Measurements from ENCODE around the gene DMBT1.
"Not testable (repeated sequence)": the region's sequence is repeated elsewhere in the genome, so short reads cannot be mapped to it uniquely, and the experiment has no call there.

DMBT1 gene

GRCh38 chr10:122577311-122577885, 16.8 kb downstream of the DMBT1 start:
- DNase-seq (ENCODE audit: low read depth in 1 of 2, low spot score in 1 of 2) = no peak

- DNase-seq (ENCODE audit: low read depth in 1 of 2, low spot score in 1 of 2) = not testable (repeated sequence)
Observed at GRCh38 chr10:122586070-122586469, 25.5 kb downstream of the DMBT1 start.

DNA sequence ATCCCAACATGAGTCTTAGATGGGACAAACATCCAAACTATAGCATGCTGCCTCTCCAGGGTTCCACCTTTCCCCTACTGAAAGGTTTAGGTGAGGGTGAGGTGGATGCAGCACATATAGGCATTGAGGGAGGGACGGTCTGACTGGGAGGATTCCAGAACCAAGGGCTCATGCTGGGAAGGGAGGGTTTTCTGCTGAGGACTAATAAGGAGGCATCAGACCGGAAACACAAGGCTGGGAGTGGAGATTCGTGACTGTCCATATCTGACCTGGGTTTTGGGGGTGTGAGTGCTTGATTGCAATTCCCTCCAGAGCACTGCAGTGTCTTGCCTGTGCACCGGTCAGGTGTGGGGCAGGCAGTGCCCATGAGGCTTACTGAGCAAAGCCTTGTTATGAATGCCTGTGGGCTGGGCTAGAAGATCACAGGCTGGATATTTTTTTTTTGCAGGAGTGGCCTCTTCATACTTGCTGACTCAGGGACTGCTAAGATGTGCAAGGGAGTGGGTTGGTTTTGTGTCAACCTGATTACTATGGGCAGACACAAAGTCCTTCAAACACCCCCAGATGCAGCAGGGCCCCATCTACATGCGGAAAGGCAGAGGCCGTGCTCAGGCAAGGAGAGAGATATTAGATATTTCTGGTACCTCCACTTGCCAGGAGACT, 26.7 kb downstream of the DMBT1 start:
- no peak for DNase-seq (ENCODE audit: low read depth in 1 of 2, low spot score in 1 of 2)

DNA sequence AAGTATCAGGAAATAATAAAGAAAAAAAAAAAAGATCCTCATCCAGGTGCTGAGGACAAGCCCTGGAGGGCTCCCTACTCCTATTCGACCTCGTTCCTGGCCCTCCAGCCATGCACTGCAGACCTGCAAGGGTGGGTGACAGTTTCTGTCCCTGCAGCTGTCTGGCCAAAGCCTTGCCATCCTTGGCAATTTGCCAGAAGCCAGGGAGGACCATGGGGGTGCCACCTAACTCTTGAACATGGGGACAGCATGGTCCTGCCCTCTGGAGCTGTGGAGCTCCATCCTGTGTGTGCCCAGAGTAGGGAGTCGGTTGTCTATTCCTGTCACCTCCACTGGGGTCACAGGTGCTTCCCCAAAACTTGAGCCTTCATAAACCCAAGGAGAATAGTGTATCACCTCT, 27.8 kb downstream of the DMBT1 start:
- DNase-seq (ENCODE audit: low read depth in 1 of 2, low spot score in 1 of 2) = no peak

- DNase-seq (ENCODE audit: low read depth in 1 of 2, low spot score in 1 of 2) = no peak
Observed at GRCh38 chr10:122590153-122590552, 29.6 kb downstream of the DMBT1 start.

DNA sequence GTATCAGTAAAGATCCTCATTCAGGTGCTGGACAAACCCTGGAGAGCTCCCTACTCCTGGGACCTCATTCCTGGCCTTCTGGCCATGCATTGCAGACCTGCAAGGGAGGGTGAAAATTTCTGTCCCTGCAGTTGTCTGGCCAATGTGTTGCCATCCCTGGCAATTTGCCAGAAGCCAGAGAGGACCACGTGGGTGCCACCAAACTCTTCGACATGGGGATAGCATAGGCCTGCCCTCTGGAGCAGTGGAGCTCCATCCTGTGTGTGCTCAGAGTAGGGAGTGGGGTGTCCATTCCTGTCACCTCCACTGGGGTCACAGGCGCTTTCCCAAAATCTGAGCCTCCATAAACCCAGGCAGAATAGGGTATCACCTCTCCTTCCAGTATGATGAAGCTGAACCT, 31.2 kb downstream of the DMBT1 start:
- DNase-seq (ENCODE audit: low read depth in 1 of 2, low spot score in 1 of 2) = no peak

- DNase-seq (ENCODE audit: low read depth in 1 of 2, low spot score in 1 of 2) = no peak
Observed at GRCh38 chr10:122592161-122592560, 31.6 kb downstream of the DMBT1 start.

DNA sequence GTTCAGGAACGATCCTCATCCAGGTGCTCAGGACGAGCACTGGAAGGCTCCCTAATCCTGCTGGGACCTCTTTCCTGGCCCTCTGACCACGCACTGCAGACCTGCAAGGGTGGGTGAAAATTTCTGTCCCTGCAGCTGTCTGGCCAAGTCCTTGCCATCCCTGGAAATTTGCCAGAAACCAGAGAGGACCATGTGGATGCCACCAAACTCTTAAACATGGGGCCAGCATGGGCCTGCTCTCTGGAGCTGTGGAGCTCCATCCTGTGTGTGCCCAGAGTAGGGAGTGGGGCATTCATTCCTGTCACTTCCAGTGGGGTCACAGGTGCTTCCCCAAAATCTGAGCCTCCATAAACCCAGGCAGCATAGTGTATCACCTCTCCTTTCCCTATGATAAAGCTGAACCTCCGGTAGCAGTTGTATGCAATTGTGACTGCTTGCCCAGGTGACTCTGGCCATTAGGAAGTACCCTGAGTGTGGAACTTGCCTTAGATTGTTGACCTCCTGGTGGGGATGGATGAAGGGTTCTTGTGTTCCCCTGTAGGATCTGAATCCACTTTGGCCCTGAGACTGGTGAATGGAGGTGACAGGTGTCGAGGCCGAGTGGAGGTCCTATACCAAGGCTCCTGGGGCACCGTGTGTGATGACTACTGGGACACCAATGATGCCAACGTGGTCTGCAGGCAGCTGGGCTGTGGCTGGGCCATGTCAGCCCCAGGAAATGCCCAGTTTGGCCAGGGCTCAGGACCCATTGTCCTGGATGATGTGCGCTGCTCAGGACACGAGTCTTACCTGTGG, 57.1 kb downstream of the DMBT1 start:
- DNase-seq (ENCODE audit: low read depth in 1 of 2, low spot score in 1 of 2) = no peak

GRCh38 chr10:122618461-122619165, 58.1 kb downstream of the DMBT1 start:
- DNase-seq (ENCODE audit: low read depth in 1 of 2, low spot score in 1 of 2) = no peak

DNA sequence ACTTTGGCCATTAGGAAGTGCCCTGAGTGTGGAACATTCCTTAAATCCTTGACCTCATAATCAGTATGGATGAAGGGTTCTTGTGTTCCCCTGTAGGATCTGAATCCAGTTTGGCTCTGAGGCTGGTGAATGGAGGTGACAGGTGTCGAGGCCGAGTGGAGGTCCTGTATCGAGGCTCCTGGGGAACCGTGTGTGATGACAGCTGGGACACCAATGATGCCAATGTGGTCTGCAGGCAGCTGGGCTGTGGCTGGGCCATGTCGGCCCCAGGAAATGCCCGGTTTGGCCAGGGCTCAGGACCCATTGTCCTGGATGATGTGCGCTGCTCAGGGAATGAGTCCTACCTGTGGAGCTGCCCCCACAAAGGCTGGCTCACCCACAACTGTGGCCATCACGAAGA, 60.4 kb downstream of the DMBT1 start:
- DNase-seq (ENCODE audit: low read depth in 1 of 2, low spot score in 1 of 2) = not testable (repeated sequence)

DNA sequence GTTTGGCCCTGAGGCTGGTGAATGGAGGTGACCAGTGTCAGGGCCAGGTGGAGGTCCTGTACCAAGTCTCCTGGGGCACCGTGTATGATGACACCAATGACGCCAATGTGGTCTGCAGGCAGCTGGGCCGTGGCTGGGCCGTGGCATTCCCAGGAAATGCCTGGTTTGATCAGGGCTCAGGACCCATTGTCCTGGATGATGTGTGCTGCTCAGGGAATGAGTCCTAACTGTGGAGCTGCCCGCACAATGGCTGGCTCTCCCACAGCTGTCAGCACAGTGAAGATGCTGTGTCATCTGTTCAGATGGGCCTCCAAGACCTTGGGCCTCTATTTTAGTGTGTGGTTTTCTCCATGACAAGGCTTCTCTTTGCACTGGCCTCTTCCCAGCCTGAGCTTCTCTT, 64.0 kb downstream of the DMBT1 start:
- DNase-seq (ENCODE audit: low read depth in 1 of 2, low spot score in 1 of 2) = no peak

DNA sequence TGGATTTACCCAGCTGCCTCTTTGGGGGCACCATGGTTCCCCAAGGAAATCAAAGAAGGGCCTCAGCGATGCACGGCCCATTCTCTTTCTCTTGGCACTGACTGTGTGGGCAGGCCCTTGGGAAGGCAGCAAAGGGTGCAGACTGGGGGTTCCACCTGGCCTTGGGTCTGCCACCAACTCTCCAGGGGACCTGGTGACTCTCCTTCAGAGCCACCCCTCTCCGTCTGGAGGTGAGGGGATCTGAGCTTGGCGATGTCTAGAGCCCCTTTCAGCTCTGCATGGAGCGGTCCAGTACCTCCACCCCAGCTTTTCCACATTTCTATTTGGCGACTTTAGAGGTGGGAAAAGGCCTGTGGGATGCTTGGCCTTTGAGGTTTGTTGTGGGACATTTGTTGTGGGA, 70.0 kb downstream of the DMBT1 start:
- DNase-seq (ENCODE audit: low read depth in 1 of 2, low spot score in 1 of 2) = no peak

- DNase-seq (ENCODE audit: low read depth in 1 of 2, low spot score in 1 of 2) = no peak
Observed at GRCh38 chr10:122632031-122632430, 71.5 kb downstream of the DMBT1 start.

DNA sequence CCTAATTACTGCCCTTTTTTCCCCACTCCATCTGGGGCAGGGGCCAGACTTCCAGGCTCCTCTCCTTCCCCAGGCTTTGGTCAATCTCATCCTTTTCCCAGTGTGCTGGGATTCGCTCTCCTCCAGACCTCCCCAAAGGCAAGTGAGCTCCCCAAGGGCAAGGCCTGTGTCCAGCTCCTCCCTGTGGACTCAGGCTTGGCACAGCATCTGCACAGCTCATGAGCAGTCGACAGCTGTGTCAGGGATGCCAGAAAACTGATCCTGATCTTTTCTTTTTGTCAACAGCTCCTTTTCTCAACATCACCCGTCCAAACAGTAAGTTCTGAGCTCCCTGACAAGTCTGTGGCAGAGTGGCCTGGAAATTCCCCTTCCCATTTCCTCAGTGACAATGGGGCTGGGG, 72.0 kb downstream of the DMBT1 start:
- DNase-seq (ENCODE audit: low read depth in 1 of 2, low spot score in 1 of 2) = no peak

GRCh38 chr10:122636953-122637352, 76.4 kb downstream of the DMBT1 start:
- no peak for DNase-seq (ENCODE audit: low read depth in 1 of 2, low spot score in 1 of 2)

DNA sequence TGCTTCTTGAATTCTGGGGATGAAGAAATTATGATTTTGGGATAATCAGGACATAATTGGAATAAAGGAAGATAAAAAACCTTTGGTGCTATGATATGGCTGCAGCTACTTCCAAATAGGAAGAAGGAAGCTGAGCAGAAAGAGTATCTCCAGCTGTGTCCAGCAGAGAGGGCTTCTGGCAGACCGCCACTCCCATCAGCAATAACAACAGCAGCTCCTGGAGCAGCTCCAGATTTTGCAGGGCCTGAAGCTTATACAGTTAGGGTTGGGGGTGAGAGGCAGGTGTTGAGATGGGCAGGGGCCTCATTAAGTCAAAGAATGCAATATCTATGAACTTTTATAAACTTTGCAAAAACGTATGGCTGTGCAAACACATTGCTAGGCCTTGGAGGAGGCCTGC, 76.8 kb downstream of the DMBT1 start:
- DNase-seq (ENCODE audit: low read depth in 1 of 2, low spot score in 1 of 2) = no peak

DNA sequence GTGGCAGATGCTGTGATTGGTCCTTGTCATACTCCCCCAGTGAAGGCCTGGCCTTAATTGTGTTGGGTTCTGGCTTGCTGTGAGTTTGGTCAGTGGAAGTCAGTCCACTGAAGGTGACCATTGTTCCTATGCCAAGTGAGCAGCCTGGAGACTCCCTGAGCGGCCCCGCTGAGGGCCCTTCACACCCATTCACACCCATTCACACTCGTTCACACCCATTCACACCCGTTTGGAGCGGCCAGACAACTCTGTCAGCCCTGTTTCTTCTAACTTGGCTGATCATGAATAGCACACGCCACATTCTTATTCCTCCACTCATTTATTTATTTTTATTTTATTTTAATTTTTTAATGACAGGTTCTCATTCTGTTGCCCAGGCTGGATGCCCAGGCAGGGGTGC, 77.6 kb downstream of the DMBT1 start:
- DNase-seq (ENCODE audit: low read depth in 1 of 2, low spot score in 1 of 2) = no peak

- DNase-seq (ENCODE audit: low read depth in 1 of 2, low spot score in 1 of 2) = no peak
Observed at GRCh38 chr10:122639801-122640200, 79.2 kb downstream of the DMBT1 start.

DNA sequence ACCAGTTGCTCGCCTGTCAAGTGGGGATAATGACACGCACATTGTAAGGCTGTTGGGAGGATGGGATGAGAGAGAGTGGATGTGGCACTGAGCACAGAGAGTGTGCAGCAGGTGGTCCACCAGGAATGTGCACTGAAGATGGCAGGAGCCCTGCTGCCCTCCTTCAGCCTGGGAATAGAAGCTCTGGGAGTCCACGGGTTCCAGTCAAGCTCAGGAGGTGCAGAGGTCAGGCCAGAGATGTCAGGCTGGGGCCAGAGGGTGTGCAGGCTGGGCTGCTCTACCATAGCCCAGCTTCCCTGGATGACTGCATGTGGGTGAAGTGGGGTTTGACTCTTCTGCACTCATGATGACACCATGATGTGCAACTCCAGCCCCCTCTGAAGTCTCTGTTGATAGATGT, 80.4 kb downstream of the DMBT1 start:
- no peak for DNase-seq (ENCODE audit: low read depth in 1 of 2, low spot score in 1 of 2)

DNA sequence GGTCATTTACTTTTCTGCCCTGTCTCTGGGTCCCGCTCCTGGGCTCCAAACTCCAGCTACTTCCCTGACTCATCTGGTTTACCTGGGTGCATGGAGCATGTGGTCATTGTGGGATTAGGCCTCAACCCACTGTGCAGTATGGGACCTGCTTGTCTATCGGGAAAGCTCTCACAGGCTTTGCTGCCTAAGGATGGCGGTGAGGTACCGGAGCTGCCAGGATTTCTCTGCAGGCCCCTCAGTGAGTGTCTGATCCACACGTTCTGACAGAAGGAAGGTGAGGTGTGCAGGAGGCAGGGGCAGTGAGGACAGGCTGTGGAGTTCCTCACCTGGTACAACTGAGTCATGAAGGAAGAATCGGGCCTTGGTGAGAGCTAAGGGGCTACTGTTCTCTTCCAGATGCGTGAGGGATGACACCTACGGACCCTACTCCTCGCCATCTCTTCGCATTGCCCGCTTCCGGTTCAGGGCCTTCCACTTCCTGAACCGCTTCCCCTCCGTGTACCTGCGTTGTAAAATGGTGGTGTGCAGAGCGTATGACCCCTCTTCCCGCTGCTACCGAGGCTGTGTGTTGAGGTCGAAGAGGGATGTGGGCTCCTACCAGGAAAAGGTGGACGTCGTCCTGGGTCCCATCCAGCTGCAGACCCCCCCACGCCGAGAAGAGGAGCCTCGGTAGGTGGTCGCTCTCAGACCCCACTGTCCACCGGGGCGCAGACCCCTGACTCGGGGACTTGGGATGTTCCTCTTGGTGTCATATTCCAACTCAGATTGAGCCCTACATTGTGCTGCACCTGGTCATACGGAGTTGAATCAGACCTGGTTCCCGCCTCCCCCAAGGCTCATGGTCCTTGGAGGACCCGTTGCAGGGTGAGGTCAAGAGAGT, 82.4 kb downstream of the DMBT1 start:
- DNase-seq (ENCODE audit: low read depth in 1 of 2, low spot score in 1 of 2) = no peak

Measured in activated T-helper 1 cell treated with anti-CD3 and anti-CD28 coated beads, Interleukin-2, amount 50 U/mL, for 16 hours (primary cell).